Right atrium auricular region (tissue), 2 donors: ENCODE measurements around the gene CD101. TPM values are rescaled to one million over a fixed set of nuclear protein-coding genes. Genes with fewer than 3 reads are reported as not detected.

ENCODE experiments used
- DNase-seq: peaks from one replicate; pipeline ENCODE4 v3.0.0-alpha.2; 2019; ENCODE audit warnings: low spot score
- H3K27ac ChIP-seq, 2 donors: fragments of 200-600 bp; sonication (generic); 1 replicate in 1 of 2; 2 replicates in 1 of 2; pipeline ENCODE4 v1.5.1; 2016 to 2019
- H3K27me3 ChIP-seq, 2 donors: fragments of 200-600 bp; sonication (generic); one replicate each; pipeline versions ENCODE4 v1.5.1 to v1.6.0; 2017 to 2019
- H3K36me3 ChIP-seq: fragments of 200-600 bp; sonication (generic); one replicate; pipeline ENCODE4 v1.5.1; 2016
- H3K4me1 ChIP-seq, 2 donors: fragments of 200-600 bp; sonication (generic); one replicate each; pipeline versions ENCODE4 v1.5.1 to v1.6.0; 2017 to 2019
- H3K4me3 ChIP-seq, 2 donors: fragments of 200-600 bp; sonication (generic); 1 replicate in 1 of 2; 2 replicates in 1 of 2; pipeline ENCODE4 v1.5.1; 2017 to 2019; ENCODE audit warnings: mild to moderate bottlenecking in 1 of 2, moderate library complexity in 1 of 2
- H3K9me3 ChIP-seq, 2 donors: fragments of 200-600 bp; sonication (generic); one replicate each; pipeline ENCODE4 v1.5.1; 2019
- CTCF ChIP-seq, 2 donors: fragments of 200-600 bp; sonication (generic); IDR thresholded peaks; one replicate each; pipeline ENCODE4 v1.5.1; 2019; ENCODE audit warnings: antibody characterized with exemption in 2 of 2
- total RNA-seq, 2 donors: library from RNA; depleted of rRNA; stranded (reverse); fragments of >200 nt; gene quantifications; one replicate each; pipeline ENCODE4 v1.1.0, GENCODE V29; 2016

CD101 gene
- total RNA-seq, 2 donors from 2014 or later, result 0.11 to 1.3 TPM

- Histone ChIP-seq H3K4me3 (no peak overlapping the region), H3K27me3 (no peaks in the 10 kb centered on the region), H3K27ac (peak overlapping the region; percentile 30), H3K36me3 (peaks cover 25% of the 10 kb centered on the region), H3K4me1 (peaks cover 0 to 31% of the 10 kb centered on the region in 2 donors), H3K9me3 (no peaks in the 10 kb centered on the region)
- no peak for DNase-seq
- TF ChIP-seq CTCF (IDR thresholded peaks at IDR 0.05), result no peak
These were observed 43.5 kb upstream of the CD101 start for GRCh38 chr1:116958110-116958509.

GRCh38 chr1:116958977-116959376 lies 42.6 kb upstream of the CD101 start:
- H3K27me3 ChIP-seq, result no peaks in the 10 kb centered on the region
- no peak for TF ChIP-seq CTCF (IDR thresholded peaks at IDR 0.05)
- no peak overlapping the region for H3K4me3 ChIP-seq
- peaks cover 27% of the 10 kb centered on the region for H3K36me3 ChIP-seq
- H3K27ac ChIP-seq, result no peak overlapping the region
- no peaks in the 10 kb centered on the region for H3K9me3 ChIP-seq
- no peak for DNase-seq
- peaks cover 0 to 37% of the 10 kb centered on the region in 2 donors for H3K4me1 ChIP-seq

GRCh38 chr1:116961606-116962005 lies 40.0 kb upstream of the CD101 start:
- no peaks in the 10 kb centered on the region for H3K27me3 ChIP-seq
- peaks cover 34% of the 10 kb centered on the region for H3K36me3 ChIP-seq
- H3K9me3 ChIP-seq, result no peaks in the 10 kb centered on the region
- H3K27ac ChIP-seq, result no peak overlapping the region
- H3K4me3 ChIP-seq, result no peak overlapping the region
- no peak for TF ChIP-seq CTCF (IDR thresholded peaks at IDR 0.05)
- no peak for DNase-seq
- H3K4me1 ChIP-seq, result peaks cover 0 to 26% of the 10 kb centered on the region in 2 donors

- Histone ChIP-seq H3K27ac (no peak overlapping the region), H3K4me3 (no peak overlapping the region), H3K36me3 (peaks cover 46% of the 10 kb centered on the region), H3K4me1 (peaks cover 0 to 20% of the 10 kb centered on the region in 2 donors), H3K9me3 (no peaks in the 10 kb centered on the region), H3K27me3 (no peaks in the 10 kb centered on the region)
- DNase-seq, result no peak
- no peak for TF ChIP-seq CTCF (IDR thresholded peaks at IDR 0.05)
These were observed 38.4 kb upstream of the CD101 start for GRCh38 chr1:116962987-116963639.

- H3K9me3 ChIP-seq, result no peaks in the 10 kb centered on the region
- H3K4me1 ChIP-seq, result peaks cover 0 to 16% of the 10 kb centered on the region in 2 donors
- H3K4me3 ChIP-seq, result no peak overlapping the region
- no peak for DNase-seq
- TF ChIP-seq CTCF (IDR thresholded peaks at IDR 0.05), result no peak
- H3K27me3 ChIP-seq, result no peaks in the 10 kb centered on the region
- H3K36me3 ChIP-seq, result peaks cover 38% of the 10 kb centered on the region
- no peak overlapping the region for H3K27ac ChIP-seq
These were observed 34.8 kb upstream of the CD101 start for GRCh38 chr1:116966791-116967190.

- Histone ChIP-seq H3K9me3 (no peaks in the 10 kb centered on the region), H3K27ac (no peak overlapping the region), H3K4me3 (no peak overlapping the region), H3K4me1 (peaks cover 0 to 14% of the 10 kb centered on the region in 2 donors), H3K27me3 (no peaks in the 10 kb centered on the region), H3K36me3 (peaks cover 25% of the 10 kb centered on the region)
- no peak for TF ChIP-seq CTCF (IDR thresholded peaks at IDR 0.05)
- DNase-seq, result no peak
These were observed 32.8 kb upstream of the CD101 start for GRCh38 chr1:116968724-116969123.
